OCI-LY7 (cell line): Measurements from ENCODE around the gene SMIM12. TPM values are rescaled to one million over a fixed set of nuclear protein-coding genes. Genes with fewer than 3 reads are reported as not detected.

ENCODE experiments used
- BruUV-seq: library from RNA; stranded (reverse); fragments of 400-500 nt; replicated peaks from 2 replicates; lab custom pipeline; 2021; lab: Mats Ljungman, UMichigan
- CTCF ChIA-PET: fragments of 300-600 bp; sonication (Branson Sonifier 250); formaldehyde crosslinking; loops from one replicate; lab custom pipeline; 2022; ENCODE audit warnings: antibody characterized with exemption; ENCODE audit not compliant: unreplicated experiment; lab: Charles Lee
- POLR2A ChIA-PET: fragments of 300-600 bp; sonication (Branson Sonifier 250); formaldehyde crosslinking; loops from one replicate; lab custom pipeline; 2022; ENCODE audit warnings: antibody characterized with exemption; lab: Charles Lee
- DNase-seq: peaks from one replicate; pipeline ENCODE4 v3.0.0-alpha.2; 2015; ENCODE audit warnings: low spot score
- H2AFZ ChIP-seq: fragments of 200-600 bp; sonication (generic), shearing (Covaris generic); 2 replicates; pipeline ENCODE4 v1.6.1; 2014; ENCODE audit warnings: mild to moderate bottlenecking, antibody characterized with exemption, low read length, moderate library complexity
- H3K27ac ChIP-seq: fragments of 200-600 bp; sonication (generic); 2 replicates; pipeline ENCODE4 v1.5.1; 2014; ENCODE audit warnings: mixed run types, low read depth, mild to moderate bottlenecking, moderate library complexity, low read length, inconsistent platforms; ENCODE audit not compliant: poor library complexity, severe bottlenecking
- H3K36me3 ChIP-seq: fragments of 200-600 bp; sonication (generic); 2 replicates; pipeline ENCODE4 v1.6.1; 2014; ENCODE audit warnings: mild to moderate bottlenecking, antibody characterized with exemption, low read length, moderate library complexity, mixed read lengths; ENCODE audit not compliant: insufficient read depth
- H3K4me1 ChIP-seq: fragments of 200-600 bp; sonication (generic); 2 replicates; pipeline ENCODE4 v1.5.1; 2014; ENCODE audit warnings: mild to moderate bottlenecking, low read length; ENCODE audit not compliant: insufficient read depth, poor library complexity, severe bottlenecking
- H3K4me2 ChIP-seq: fragments of 200-600 bp; sonication (generic); 2 replicates; pipeline ENCODE4 v1.6.1; 2014; ENCODE audit warnings: mild to moderate bottlenecking, low read length
- H3K4me3 ChIP-seq: fragments of 200-600 bp; sonication (generic); 2 replicates; pipeline ENCODE4 v1.5.1; 2014; ENCODE audit warnings: mild to moderate bottlenecking, low read depth, low read length; ENCODE audit not compliant: poor library complexity, severe bottlenecking
- H3K79me2 ChIP-seq: fragments of 200-600 bp; sonication (generic); 2 replicates; pipeline ENCODE4 v1.6.1; 2016; ENCODE audit warnings: low read depth, mild to moderate bottlenecking, low read length, moderate library complexity, mixed read lengths; ENCODE audit not compliant: insufficient read depth
- H3K9me2 ChIP-seq: fragments of 200-600 bp; sonication (generic); 2 replicates; pipeline ENCODE4 v1.6.1; 2016; ENCODE audit warnings: mild to moderate bottlenecking, low read length, mixed read lengths; ENCODE audit not compliant: insufficient read depth
- H3K9me3 ChIP-seq: fragments of 200-600 bp; sonication (generic); 2 replicates; pipeline ENCODE4 v1.6.1; 2014; ENCODE audit warnings: mild to moderate bottlenecking, mixed run types, low read length, mixed read lengths
- H4K20me1 ChIP-seq: fragments of 200-600 bp; sonication (generic); 2 replicates; pipeline ENCODE4 v1.6.1; 2014; ENCODE audit warnings: mild to moderate bottlenecking, antibody characterized with exemption, low read length, moderate library complexity, mixed read lengths; ENCODE audit not compliant: insufficient read depth
- CTCF ChIP-seq: fragments of 200-600 bp; sonication (generic); conservative IDR thresholded peaks from 2 replicates; pipeline ENCODE4 v1.5.1; 2014; ENCODE audit warnings: mild to moderate bottlenecking, antibody characterized with exemption, low read length, moderate library complexity, mixed read lengths
- EZH2phosphoT487 ChIP-seq: fragments of 200-600 bp; sonication (generic); IDR thresholded peaks from 2 replicates; pipeline ENCODE4 v1.6.1; 2018; ENCODE audit warnings: low read depth, borderline replicate concordance, mild to moderate bottlenecking, mixed run types, antibody characterized with exemption, low read length, moderate library complexity, mixed read lengths
- intact Hi-C: fragments of 100-400 bp; cut with micrococcal nuclease; formaldehyde crosslinking; loops from one replicate; pipeline ENCODE4 v1.10.0; 2022; ENCODE audit not compliant: unreplicated experiment
- total RNA-seq, 2 experiments: library from RNA; depleted of rRNA in 1 of 2; stranded (reverse); fragments of >200 nt in 1 of 2; shearing (Covaris generic) in 1 of 2; gene quantifications; 2 replicates each; pipeline ENCODE4 v1.2.3, GENCODE V29; 2014 to 2022

SMIM12 gene
- total RNA-seq, 2 experiments from 2014 or later: 36.3 to 41.2 TPM

- Histone ChIP-seq H3K27ac (no peak overlapping the region), H3K4me2 (no peak overlapping the region), H4K20me1 (no peaks in the 10 kb centered on the region), H3K79me2 (no peaks in the 10 kb centered on the region), H3K4me3 (no peak overlapping the region), H3K9me3 (no peaks in the 10 kb centered on the region), H2AFZ (no peak overlapping the region), H3K36me3 (peaks cover 19% of the 10 kb centered on the region; the same call in 1 of the 2 replicates), H3K4me1 (no peaks in the 10 kb centered on the region), H3K9me2 (no peaks in the 10 kb centered on the region)
- intact Hi-C loops: no loop called here
- TF ChIP-seq EZH2phosphoT487 (no peak), CTCF (no peak)
- CTCF ChIA-PET: no interaction called here
- POLR2A ChIA-PET: no interaction called here
- DNase-seq: no peak
- BruUV-seq: no TSS peak
Observed at GRCh38 chr1:34846265-34846664, 13.3 kb downstream of the SMIM12 start.

GRCh38 chr1:34845131-34845901, 14.2 kb downstream of the SMIM12 start:
- ChIA-PET CTCF (no interaction called here), POLR2A (no interaction called here)
- Histone ChIP-seq H3K4me1 (no peaks in the 10 kb centered on the region), H3K79me2 (no peaks in the 10 kb centered on the region), H3K9me3 (no peaks in the 10 kb centered on the region), H3K36me3 (peaks cover 14% of the 10 kb centered on the region; the same call in 1 of the 2 replicates), H3K4me2 (no peak overlapping the region), H3K4me3 (no peak overlapping the region), H2AFZ (no peak overlapping the region), H3K27ac (no peak overlapping the region), H3K9me2 (no peaks in the 10 kb centered on the region), H4K20me1 (no peaks in the 10 kb centered on the region)
- intact Hi-C loops: no loop called here
- TF ChIP-seq CTCF (no peak), EZH2phosphoT487 (no peak)
- DNase-seq: no peak
- no TSS peak for BruUV-seq

GRCh38 chr1:34844252-34844634, 15.3 kb downstream of the SMIM12 start:
- Histone ChIP-seq H3K27ac (no peak overlapping the region), H4K20me1 (no peaks in the 10 kb centered on the region), H3K4me2 (no peak overlapping the region), H3K9me3 (no peaks in the 10 kb centered on the region), H2AFZ (no peak overlapping the region), H3K4me3 (no peak overlapping the region), H3K9me2 (no peaks in the 10 kb centered on the region), H3K36me3 (peaks cover 6% of the 10 kb centered on the region; the same call in 1 of the 2 replicates), H3K79me2 (no peaks in the 10 kb centered on the region), H3K4me1 (no peaks in the 10 kb centered on the region)
- no peak for DNase-seq
- intact Hi-C loops: no loop called here
- ChIA-PET CTCF (no interaction called here), POLR2A (no interaction called here)
- BruUV-seq: no TSS peak
- no peak for TF ChIP-seq EZH2phosphoT487
- TF ChIP-seq CTCF: no peak
